Loucy (cell line): ENCODE data around the gene TRAPPC13.

Experiments
- H2AFZ ChIP-seq: fragments of 200-600 bp; sonication (generic); 2 replicates; pipeline ENCODE4 v1.6.0; 2016; ENCODE audit warnings: antibody characterized with exemption, mild to moderate bottlenecking, low read length, moderate library complexity
- H3F3A ChIP-seq: fragments of 200-600 bp; 2 replicates; pipeline ENCODE4 v1.6.0; 2016; ENCODE audit warnings: antibody characterized with exemption, low read depth, mild to moderate bottlenecking
- H3K27me3 ChIP-seq: fragments of 200-600 bp; sonication (generic); 2 replicates; pipeline ENCODE4 v1.6.1; 2014; ENCODE audit warnings: low read length, mild to moderate bottlenecking; ENCODE audit not compliant: insufficient read depth, poor library complexity, severe bottlenecking
- H3K36me3 ChIP-seq: fragments of 200-600 bp; sonication (generic); 2 replicates; pipeline ENCODE4 v1.6.1; 2016; ENCODE audit warnings: low read length; ENCODE audit not compliant: insufficient read depth
- H3K4me1 ChIP-seq: fragments of 200-600 bp; sonication (generic); 2 replicates; pipeline ENCODE4 v1.5.1; 2014; ENCODE audit warnings: low read length, mild to moderate bottlenecking; ENCODE audit not compliant: insufficient read depth, poor library complexity, severe bottlenecking
- H3K4me2 ChIP-seq: fragments of 200-600 bp; sonication (generic); 2 replicates; pipeline ENCODE4 v1.6.0; 2014; ENCODE audit warnings: antibody characterized with exemption, low read length, low read depth, mild to moderate bottlenecking; ENCODE audit not compliant: poor library complexity, severe bottlenecking
- H3K4me3 ChIP-seq: fragments of 200-600 bp; sonication (generic); 2 replicates; pipeline ENCODE4 v1.5.1; 2014; ENCODE audit warnings: low read length, mild to moderate bottlenecking, mixed read lengths; ENCODE audit not compliant: poor library complexity, severe bottlenecking
- H3K79me2 ChIP-seq: fragments of 200-600 bp; sonication (generic); 2 replicates; pipeline ENCODE4 v1.6.1; 2014; ENCODE audit warnings: low read length; ENCODE audit not compliant: insufficient read depth
- H3K9ac ChIP-seq: fragments of 200-600 bp; sonication (generic); 2 replicates; pipeline ENCODE4 v1.6.0; 2014; ENCODE audit warnings: mild to moderate bottlenecking, low read depth, low read length, moderate library complexity; ENCODE audit not compliant: poor library complexity, severe bottlenecking
- H3K9me2 ChIP-seq: fragments of 200-600 bp; sonication (generic); replicated peaks from 2 replicates; pipeline ENCODE4 v1.6.1; 2016; ENCODE audit warnings: low read depth, low read length, mixed read lengths
- H3K9me3 ChIP-seq: fragments of 200-600 bp; sonication (generic); 2 replicates; pipeline ENCODE4 v1.6.1; 2014; ENCODE audit warnings: mild to moderate bottlenecking, antibody characterized with exemption, low read length, low read depth; ENCODE audit not compliant: insufficient read depth
- H4K20me1 ChIP-seq: fragments of 200-600 bp; sonication (generic); 2 replicates; pipeline ENCODE4 v1.6.0; 2014; ENCODE audit warnings: antibody characterized with exemption, low read length, mild to moderate bottlenecking; ENCODE audit not compliant: insufficient read depth, poor library complexity, severe bottlenecking
- EZH2phosphoT487 ChIP-seq: fragments of 200-600 bp; IDR thresholded peaks from 2 replicates; pipeline ENCODE4 v1.6.1; 2018; ENCODE audit warnings: antibody characterized with exemption, mild to moderate bottlenecking, moderate library complexity, borderline replicate concordance
- TF ChIP-seq, protein P1 (sequence below): fragments of 200-600 bp; sonication (generic); conservative IDR thresholded peaks from 2 replicates; pipeline ENCODE4 v1.5.1; 2014; ENCODE audit warnings: mild to moderate bottlenecking, antibody characterized with exemption, low read length

Gene TRAPPC13

DNA sequence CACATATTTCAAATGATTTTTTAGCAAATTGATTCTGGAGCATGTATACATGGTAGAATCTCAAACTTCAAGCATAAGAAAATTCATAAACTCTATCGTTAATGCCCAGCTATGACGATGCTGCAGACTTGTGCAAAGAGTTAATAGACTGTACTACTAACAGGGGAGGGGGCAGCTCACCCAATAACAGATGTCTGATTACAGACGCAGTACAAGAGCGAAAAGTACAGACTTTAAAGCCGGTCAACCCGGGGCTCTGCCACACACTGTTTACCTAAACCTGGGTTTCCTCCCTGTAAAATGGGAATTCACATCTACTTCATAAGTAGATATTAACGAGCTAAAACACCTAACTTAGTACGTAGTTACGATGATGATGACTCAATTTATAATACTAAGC lies 1.3 kb upstream of the TRAPPC13 start:
- no peaks in the 10 kb centered on the region for H3K9me3 ChIP-seq
- peaks cover 69% of the 10 kb centered on the region for H3K79me2 ChIP-seq
- H3K4me2 ChIP-seq, result peak overlapping the region; percentile 80
- no peaks in the 10 kb centered on the region for H3K27me3 ChIP-seq
- H2AFZ ChIP-seq, result peak overlapping the region; percentile 94; the same call in 1 of the 2 replicates
- peaks cover 33% of the 10 kb centered on the region for H3K4me1 ChIP-seq
- H3K4me3 ChIP-seq, result peak overlapping the region; percentile 96
- TF ChIP-seq EZH2phosphoT487, result no peak
- TF ChIP-seq, protein P1, sequence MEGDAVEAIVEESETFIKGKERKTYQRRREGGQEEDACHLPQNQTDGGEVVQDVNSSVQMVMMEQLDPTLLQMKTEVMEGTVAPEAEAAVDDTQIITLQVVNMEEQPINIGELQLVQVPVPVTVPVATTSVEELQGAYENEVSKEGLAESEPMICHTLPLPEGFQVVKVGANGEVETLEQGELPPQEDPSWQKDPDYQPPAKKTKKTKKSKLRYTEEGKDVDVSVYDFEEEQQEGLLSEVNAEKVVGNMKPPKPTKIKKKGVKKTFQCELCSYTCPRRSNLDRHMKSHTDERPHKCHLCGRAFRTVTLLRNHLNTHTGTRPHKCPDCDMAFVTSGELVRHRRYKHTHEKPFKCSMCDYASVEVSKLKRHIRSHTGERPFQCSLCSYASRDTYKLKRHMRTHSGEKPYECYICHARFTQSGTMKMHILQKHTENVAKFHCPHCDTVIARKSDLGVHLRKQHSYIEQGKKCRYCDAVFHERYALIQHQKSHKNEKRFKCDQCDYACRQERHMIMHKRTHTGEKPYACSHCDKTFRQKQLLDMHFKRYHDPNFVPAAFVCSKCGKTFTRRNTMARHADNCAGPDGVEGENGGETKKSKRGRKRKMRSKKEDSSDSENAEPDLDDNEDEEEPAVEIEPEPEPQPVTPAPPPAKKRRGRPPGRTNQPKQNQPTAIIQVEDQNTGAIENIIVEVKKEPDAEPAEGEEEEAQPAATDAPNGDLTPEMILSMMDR, result no peak
- peak overlapping the region; percentile 84 for H3K9ac ChIP-seq
- H3F3A ChIP-seq, result no peaks in the 10 kb centered on the region
- no peaks in the 10 kb centered on the region for H3K9me2 ChIP-seq
- H3K36me3 ChIP-seq, result no peaks in the 10 kb centered on the region
- H4K20me1 ChIP-seq, result peaks cover 10% of the 10 kb centered on the region

DNA sequence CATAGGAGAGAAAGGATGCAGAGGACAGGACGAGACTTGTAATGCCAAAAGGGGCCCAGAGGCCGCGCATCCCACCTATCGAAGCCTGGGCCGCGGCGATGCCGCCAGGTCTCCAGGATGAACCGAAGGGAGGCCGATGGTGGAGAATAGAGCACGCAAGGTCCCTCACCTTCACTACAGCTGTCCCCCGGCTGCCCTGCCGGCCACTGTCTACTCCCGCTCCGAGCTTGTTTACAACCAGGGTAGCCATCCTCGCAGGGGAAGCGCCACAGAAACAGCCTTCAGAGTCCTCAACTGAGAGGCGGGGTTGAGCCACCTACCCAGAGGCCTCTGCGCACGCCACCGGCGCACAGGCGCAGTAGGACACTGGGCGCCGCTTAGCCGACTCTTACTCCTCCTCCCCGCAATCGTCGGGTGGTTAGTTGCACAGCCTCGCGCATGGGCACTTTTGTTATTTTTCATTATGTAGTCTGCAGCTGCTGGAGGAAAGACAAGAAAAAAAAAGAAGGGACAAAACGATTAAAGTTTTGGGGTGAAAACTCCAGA lies 729 bp upstream of the TRAPPC13 start, which contains the start of gene TRIM23:
Gene TRIM23 (minus strand): TSS at position 309 of the 546 bp plus-strand sequence. CDS start 59 bp downstream, at position 250.
- Histone ChIP-seq H3K79me2 (peaks cover 66% of the 10 kb centered on the region), H3K9me2 (no peaks in the 10 kb centered on the region), H3K4me2 (peak within 1 kb of the TSS; percentile 80), H3K36me3 (no peaks in the 10 kb centered on the region), H2AFZ (peak within 1 kb of the TSS; percentile 94), H3K4me1 (peaks cover 33% of the 10 kb centered on the region), H3K9ac (peak within 1 kb of the TSS; percentile 84), H3K9me3 (no peaks in the 10 kb centered on the region), H3F3A (no peaks in the 10 kb centered on the region), H3K27me3 (no peaks in the 10 kb centered on the region), H3K4me3 (peak within 1 kb of the TSS; percentile 96), H4K20me1 (peaks cover 8% of the 10 kb centered on the region)
- TF ChIP-seq, protein P1, result peak; percentile 15; the same call in 1 of the 2 replicates
- TF ChIP-seq EZH2phosphoT487, result no peak

DNA sequence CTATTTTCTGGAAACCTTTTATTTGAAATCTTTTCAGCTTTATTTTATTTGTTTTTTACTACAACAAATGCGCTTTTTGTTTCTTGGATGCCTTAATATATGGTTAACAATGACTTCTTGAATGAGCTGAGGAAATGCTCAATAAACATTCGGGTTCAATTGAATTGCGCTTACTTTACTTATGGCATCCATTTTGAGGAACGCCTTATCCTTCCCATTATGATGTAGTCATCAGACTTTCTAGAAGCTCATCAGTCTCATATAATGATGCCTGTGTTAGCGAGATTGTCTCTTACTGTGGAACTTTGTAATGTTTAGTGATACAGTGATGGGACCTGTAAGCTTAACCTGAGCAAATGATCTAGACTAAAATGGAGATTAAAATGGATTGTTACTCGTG lies 916 bp downstream of the TRAPPC13 start:
- Histone ChIP-seq H3K27me3 (no peaks in the 10 kb centered on the region), H4K20me1 (peaks cover 11% of the 10 kb centered on the region), H3K9me3 (no peaks in the 10 kb centered on the region), H3K79me2 (peaks cover 65% of the 10 kb centered on the region), H2AFZ (no peak overlapping the region), H3K36me3 (no peaks in the 10 kb centered on the region), H3K4me3 (peak overlapping the region; percentile 96), H3K9me2 (no peaks in the 10 kb centered on the region), H3K9ac (peak overlapping the region; percentile 84), H3K4me2 (peak overlapping the region; percentile 80), H3K4me1 (peaks cover 43% of the 10 kb centered on the region), H3F3A (no peaks in the 10 kb centered on the region)
- no peak for TF ChIP-seq EZH2phosphoT487
- TF ChIP-seq, protein P1, result no peak
